Liver (tissue), 3 donors: ENCODE measurements around the gene PLIN1.

Experiments used
- EGR1 ChIP-seq, 2 donors: IDR thresholded peaks; 2 replicates each; pipeline ENCODE4 v1.6.1; 2016 to 2018; ENCODE audit warnings: antibody characterized with exemption in 2 of 2, low read depth in 2 of 2
- GABPA ChIP-seq, 2 donors: IDR thresholded peaks in 1 of 2; conservative IDR thresholded peaks in 1 of 2; 2 replicates each; pipeline ENCODE4 v1.6.1; 2016; ENCODE audit warnings: antibody characterized with exemption in 2 of 2, mild to moderate bottlenecking in 1 of 2, moderate library complexity in 1 of 2
- HNF4G ChIP-seq: IDR thresholded peaks from 2 replicates; pipeline ENCODE4 v1.6.1; 2016; ENCODE audit warnings: antibody characterized with exemption
- RAD21 ChIP-seq, 2 donors: IDR thresholded peaks; 2 replicates each; pipeline ENCODE4 v1.6.1; 2016; ENCODE audit warnings: antibody characterized with exemption in 2 of 2, mild to moderate bottlenecking in 2 of 2
- SP1 ChIP-seq: IDR thresholded peaks from 2 replicates; pipeline ENCODE4 v1.6.1; 2018; ENCODE audit warnings: antibody characterized with exemption, mild to moderate bottlenecking
- YY1 ChIP-seq: IDR thresholded peaks from 2 replicates; pipeline ENCODE4 v1.6.1; 2016; ENCODE audit warnings: antibody characterized with exemption, mild to moderate bottlenecking
- TF ChIP-seq, protein P1 (sequence below): fragments of 150-350 bp; IDR thresholded peaks from 2 replicates; pipeline ENCODE4 v1.5.1; 2017; ENCODE audit warnings: improper control_type of control experiment, low read depth, low read length; ENCODE audit not compliant: missing input control
- TF ChIP-seq, protein P2 (sequence below): IDR thresholded peaks from 2 replicates; pipeline ENCODE4 v1.6.1; 2016; ENCODE audit warnings: antibody characterized with exemption
- TF ChIP-seq, protein P3 (sequence below): IDR thresholded peaks from 2 replicates; pipeline ENCODE4 v1.6.1; 2016; ENCODE audit warnings: antibody characterized with exemption
- donor health status: healthy.
- donor health status: healthy.

DNA sequence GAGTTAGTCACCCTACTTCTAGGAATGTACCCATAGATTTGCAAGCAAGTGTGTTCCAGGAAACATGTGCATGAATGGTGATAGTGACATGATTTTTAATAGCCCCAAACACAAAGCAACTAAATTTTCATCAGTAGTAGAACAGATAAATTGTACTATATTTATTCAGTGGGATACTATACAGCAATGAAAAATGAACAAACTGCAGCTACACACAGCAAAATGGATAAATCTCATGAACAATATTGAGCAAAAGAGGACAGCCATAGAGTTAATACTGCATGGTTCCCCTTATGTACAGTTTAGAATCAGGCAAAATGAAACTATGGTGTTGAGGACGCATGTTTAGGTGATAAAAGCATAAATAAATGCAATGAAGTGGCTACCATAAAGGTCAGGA lies 45.9 kb upstream of the PLIN1 start:
- no peak for TF ChIP-seq EGR1 (IDR thresholded peaks at IDR 0.05; ENCODE audit: low read depth in 2 of 2)
- TF ChIP-seq, protein P1, sequence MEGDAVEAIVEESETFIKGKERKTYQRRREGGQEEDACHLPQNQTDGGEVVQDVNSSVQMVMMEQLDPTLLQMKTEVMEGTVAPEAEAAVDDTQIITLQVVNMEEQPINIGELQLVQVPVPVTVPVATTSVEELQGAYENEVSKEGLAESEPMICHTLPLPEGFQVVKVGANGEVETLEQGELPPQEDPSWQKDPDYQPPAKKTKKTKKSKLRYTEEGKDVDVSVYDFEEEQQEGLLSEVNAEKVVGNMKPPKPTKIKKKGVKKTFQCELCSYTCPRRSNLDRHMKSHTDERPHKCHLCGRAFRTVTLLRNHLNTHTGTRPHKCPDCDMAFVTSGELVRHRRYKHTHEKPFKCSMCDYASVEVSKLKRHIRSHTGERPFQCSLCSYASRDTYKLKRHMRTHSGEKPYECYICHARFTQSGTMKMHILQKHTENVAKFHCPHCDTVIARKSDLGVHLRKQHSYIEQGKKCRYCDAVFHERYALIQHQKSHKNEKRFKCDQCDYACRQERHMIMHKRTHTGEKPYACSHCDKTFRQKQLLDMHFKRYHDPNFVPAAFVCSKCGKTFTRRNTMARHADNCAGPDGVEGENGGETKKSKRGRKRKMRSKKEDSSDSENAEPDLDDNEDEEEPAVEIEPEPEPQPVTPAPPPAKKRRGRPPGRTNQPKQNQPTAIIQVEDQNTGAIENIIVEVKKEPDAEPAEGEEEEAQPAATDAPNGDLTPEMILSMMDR = no peak
- no peak for TF ChIP-seq HNF4G
- TF ChIP-seq YY1 = no peak
- TF ChIP-seq, protein P2, sequence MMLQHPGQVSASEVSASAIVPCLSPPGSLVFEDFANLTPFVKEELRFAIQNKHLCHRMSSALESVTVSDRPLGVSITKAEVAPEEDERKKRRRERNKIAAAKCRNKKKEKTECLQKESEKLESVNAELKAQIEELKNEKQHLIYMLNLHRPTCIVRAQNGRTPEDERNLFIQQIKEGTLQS = no peak
- no peak for TF ChIP-seq RAD21 (IDR thresholded peaks at IDR 0.05)
- TF ChIP-seq, protein P3, sequence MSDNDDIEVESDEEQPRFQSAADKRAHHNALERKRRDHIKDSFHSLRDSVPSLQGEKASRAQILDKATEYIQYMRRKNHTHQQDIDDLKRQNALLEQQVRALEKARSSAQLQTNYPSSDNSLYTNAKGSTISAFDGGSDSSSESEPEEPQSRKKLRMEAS = no peak
- TF ChIP-seq GABPA (IDR thresholded peaks at IDR 0.05 in 1 of 2, conservative IDR thresholded peaks at IDR 0.05 in 1 of 2) = no peak
- no peak for TF ChIP-seq SP1
